SK-N-SH (cell line): ENCODE results near the gene ARHGEF3. TPM values are rescaled to one million over a fixed set of nuclear protein-coding genes. Genes with fewer than 3 reads are reported as not detected.

Experiments used
- CTCF ChIA-PET: fragments of 300-600, 350-600 bp; formaldehyde crosslinking; extraction: SDS; loops from one replicate; lab custom pipeline; 2021; lab: Yijun Ruan, JAX
- POLR2A ChIA-PET: fragments of 350-600 bp; sonication (Branson Sonifier 250); formaldehyde crosslinking; extraction: SDS; loops from one replicate; lab custom pipeline; 2020; ENCODE audit warnings: antibody characterized with exemption, inconsistent platforms; lab: Yijun Ruan, JAX
- DNase-seq: peaks from one replicate; pipeline ENCODE4 v3.0.0; 2012
- H2AFZ ChIP-seq: fragments of 200-600 bp; sonication (generic); 2 replicates; pipeline ENCODE4 v1.8.1; 2016; ENCODE audit warnings: antibody characterized with exemption, mild to moderate bottlenecking, low read depth
- H3F3A ChIP-seq: fragments of 200-600 bp; sonication (generic); replicated peaks from 2 replicates; pipeline ENCODE3; 2016; ENCODE audit warnings: antibody characterized with exemption, mild to moderate bottlenecking; ENCODE audit not compliant: insufficient read depth
- H3K27ac ChIP-seq, 2 experiments: fragments of 200-500 bp in 1 of 2; fragments of 200-600 bp in 1 of 2; sonication (Bioruptor generic) in 1 of 2; sonication (generic), shearing (Covaris generic) in 1 of 2; 2 replicates each; pipeline versions ENCODE4 v1.5.1 to v1.6.1; 2014 to 2016; ENCODE audit warnings: low read depth in 2 of 2, inconsistent platforms in 1 of 2, low read length in 1 of 2, mild to moderate bottlenecking in 1 of 2, mixed read lengths in 1 of 2
- H3K27me3 ChIP-seq: fragments of 200-600 bp; sonication (generic), shearing (Covaris generic); 2 replicates; pipeline ENCODE4 v1.6.1; 2016; ENCODE audit warnings: mixed run types; ENCODE audit not compliant: insufficient read depth
- H3K36me3 ChIP-seq, 2 experiments: fragments of 200-500 bp in 1 of 2; fragments of 200-600 bp in 1 of 2; sonication (Bioruptor generic) in 1 of 2; sonication (generic) in 1 of 2; replicated peaks in 1 of 2; 2 replicates each; pipeline versions ENCODE3 to v1.5.1; 2014 to 2016; ENCODE audit warnings: low read length in 1 of 2, mild to moderate bottlenecking in 1 of 2; ENCODE audit not compliant: insufficient read depth in 2 of 2, control insufficient read depth in 1 of 2
- H3K4me1 ChIP-seq, 2 experiments: fragments of 200-500 bp in 1 of 2; fragments of 200-600 bp in 1 of 2; sonication (Bioruptor generic) in 1 of 2; sonication (generic), shearing (Covaris generic) in 1 of 2; 2 replicates each; pipeline versions ENCODE4 v1.5.1 to v1.6.1; 2014 to 2016; ENCODE audit warnings: low read depth in 1 of 2, low read length in 1 of 2, mixed run types in 1 of 2; ENCODE audit not compliant: insufficient read depth in 2 of 2, control insufficient read depth in 1 of 2
- H3K4me2 ChIP-seq: fragments of 200-600 bp; sonication (generic), shearing (Covaris generic); 2 replicates; pipeline ENCODE4 v1.6.1; 2017; ENCODE audit warnings: mixed run types
- H3K4me3 ChIP-seq, 2 experiments: fragments of 200-500 bp in 1 of 2; fragments of 200-600 bp in 1 of 2; sonication (Bioruptor generic) in 1 of 2; sonication (generic), shearing (Covaris generic) in 1 of 2; 2 replicates each; pipeline versions ENCODE4 v1.5.1 to v1.8.1; 2014 to 2016; ENCODE audit warnings: low read depth in 2 of 2, inconsistent platforms in 1 of 2, low read length in 1 of 2, mild to moderate bottlenecking in 1 of 2, mixed read lengths in 1 of 2, moderate library complexity in 1 of 2
- H3K79me2 ChIP-seq: fragments of 200-600 bp; sonication (generic); 2 replicates; pipeline ENCODE4 v1.8.1; 2017; ENCODE audit warnings: mild to moderate bottlenecking; ENCODE audit not compliant: insufficient read depth
- H3K9ac ChIP-seq: fragments of 200-600 bp; sonication (generic); 2 replicates; pipeline ENCODE4 v1.6.1; 2017; ENCODE audit warnings: mixed run types
- H3K9me2 ChIP-seq: fragments of 200-600 bp; sonication (generic); 2 replicates; pipeline ENCODE4 v1.6.1; 2017; ENCODE audit warnings: mixed run types
- H3K9me3 ChIP-seq: fragments of 200-600 bp; sonication (generic); 2 replicates; pipeline ENCODE4 v1.6.1; 2017; ENCODE audit warnings: mixed run types, mild to moderate bottlenecking, moderate library complexity
- H4K20me1 ChIP-seq: fragments of 200-600 bp; sonication (generic); 2 replicates; pipeline ENCODE4 v1.6.1; 2017; ENCODE audit warnings: mild to moderate bottlenecking, mixed run types; ENCODE audit not compliant: insufficient read depth
- ELF1 ChIP-seq: IDR thresholded peaks from 2 replicates; pipeline ENCODE4 v1.4.0; 2012
- EZH2phosphoT487 ChIP-seq: fragments of 200-600 bp; sonication (generic); IDR thresholded peaks from 2 replicates; pipeline ENCODE4 v1.6.1; 2017; ENCODE audit warnings: low read depth, mixed run types, mild to moderate bottlenecking, antibody characterized with exemption, moderate library complexity, borderline replicate concordance
- FOSL2 ChIP-seq: IDR thresholded peaks from 2 replicates; pipeline ENCODE4 v1.4.0; 2012; ENCODE audit warnings: low read depth, mild to moderate bottlenecking, moderate library complexity, borderline replicate concordance
- FOXM1 ChIP-seq: IDR thresholded peaks from 2 replicates; pipeline ENCODE4 v1.4.0; 2012; ENCODE audit warnings: low read depth, mild to moderate bottlenecking
- GATA2 ChIP-seq: sonication (generic); formaldehyde crosslinking; IDR thresholded peaks from 2 replicates; pipeline ENCODE4 v1.5.0; 2020; ENCODE audit warnings: mild to moderate bottlenecking, missing genetic modification reagents
- IRF3 ChIP-seq: fragments of 150-350 bp; IDR thresholded peaks from 2 replicates; pipeline ENCODE4 v1.6.1; 2016; ENCODE audit warnings: mild to moderate bottlenecking, low read depth, low read length
- JUND ChIP-seq: IDR thresholded peaks from 2 replicates; pipeline ENCODE4 v1.4.0; 2012
- MEF2A ChIP-seq: IDR thresholded peaks from 2 replicates; pipeline ENCODE4 v1.4.0; 2012; ENCODE audit warnings: low read depth, borderline replicate concordance
- NFIC ChIP-seq: IDR thresholded peaks from 2 replicates; pipeline ENCODE4 v1.4.0; 2012; ENCODE audit warnings: borderline replicate concordance
- NRF1 ChIP-seq: IDR thresholded peaks from 2 replicates; pipeline ENCODE4 v1.6.1; 2012; ENCODE audit warnings: low read depth, mild to moderate bottlenecking, low read length
- RCOR1 ChIP-seq: fragments of 150-350 bp; IDR thresholded peaks from 2 replicates; pipeline ENCODE4 v1.6.1; 2017; ENCODE audit warnings: antibody characterized with exemption, low read length
- RXRA ChIP-seq: IDR thresholded peaks from 2 replicates; pipeline ENCODE4 v1.4.0; 2012; ENCODE audit warnings: low read depth, mild to moderate bottlenecking, borderline replicate concordance
- SIN3A ChIP-seq: IDR thresholded peaks from 2 replicates; pipeline ENCODE4 v1.6.1; 2012; ENCODE audit warnings: low read depth, mild to moderate bottlenecking, low read length, moderate library complexity, borderline replicate concordance
- SMC3 ChIP-seq: IDR thresholded peaks from 2 replicates; pipeline ENCODE4 v1.6.1; 2012; ENCODE audit warnings: low read depth, low read length, improper control_type of control experiment
- USF2 ChIP-seq: fragments of 150-350 bp; IDR thresholded peaks from 2 replicates; pipeline ENCODE4 v1.6.1; 2017; ENCODE audit warnings: antibody characterized with exemption, low read length, low read depth, borderline replicate concordance
- YY1 ChIP-seq: IDR thresholded peaks from 2 replicates; pipeline ENCODE4 v1.4.0; 2012; ENCODE audit warnings: low read depth, mild to moderate bottlenecking
- ZBTB33 ChIP-seq: IDR thresholded peaks from 2 replicates; pipeline ENCODE4 v1.4.0; 2012; ENCODE audit warnings: low read depth, borderline replicate concordance
- WGBS: methylation state at CpG from one replicate; pipeline ENCODE4 v1.1.6; 2017; ENCODE audit warnings: low lambda C conversion rate; 5-methylcytosine and 5-hydroxymethylcytosine counted together
- polyA plus RNA-seq, 3 experiments: library from polyadenylated mRNA; depleted of rRNA; stranded (reverse); fragments of >200 nt; gene quantifications; 2 replicates each; pipeline ENCODE4 v1.2.3, GENCODE V29; 2012
- TF ChIP-seq, protein P1 (sequence below): IDR thresholded peaks from 2 replicates; pipeline ENCODE4 v1.6.1; 2012; ENCODE audit warnings: mild to moderate bottlenecking, low read depth, low read length, moderate library complexity
- TF ChIP-seq, protein P2 (sequence below): IDR thresholded peaks from 2 replicates; pipeline ENCODE4; 2012

The ARHGEF3 gene
- polyA plus RNA-seq, 1 of the 3 experiments (the other 2 are of a cell fraction) = 5.9 TPM

- TF ChIP-seq IRF3 = no peak
- no peak for TF ChIP-seq MEF2A
- TF ChIP-seq FOXM1 = no peak
- TF ChIP-seq RCOR1 = no peak
- TF ChIP-seq NRF1 = no peak
- TF ChIP-seq SMC3 = no peak
- no peak for TF ChIP-seq GATA2 (CRISPR knock-in tag)
- no peak for TF ChIP-seq EZH2phosphoT487
- TF ChIP-seq RXRA = no peak
- no peak for TF ChIP-seq FOSL2
- no peak for TF ChIP-seq JUND
- TF ChIP-seq, all 33 proteins: peak for 0
- ChIA-PET POLR2A (no interaction called here), CTCF (interaction anchor here (0.9 to 1.8 kb wide), 2 partner anchors 19 to 208 kb away, joined by 3 to 6 read pairs; no protein-coding TSS in a partner anchor)
- Histone ChIP-seq H4K20me1 (no peaks in the 10 kb centered on the region), H3K27me3 (no peaks in the 10 kb centered on the region), H3K9ac (no peak overlapping the region), H3K9me2 (no peaks in the 10 kb centered on the region), H3K4me3 (no peak overlapping the region), H3F3A (no peaks in the 10 kb centered on the region), H3K9me3 (no peaks in the 10 kb centered on the region), H3K79me2 (no peaks in the 10 kb centered on the region), H3K4me2 (no peak overlapping the region), H3K27ac (no peak overlapping the region), H3K4me1 (peaks cover 7 to 26% of the 10 kb centered on the region in 2 experiments), H3K36me3 (no peaks in the 10 kb centered on the region), H2AFZ (no peak overlapping the region)
- no peak for DNase-seq
- WGBS = 95% methylated on average over 2 of the region's 2 CpGs
Measured at GRCh38 chr3:56780936-56781335, 20.8 kb downstream of the ARHGEF3 start.

- POLR2A ChIA-PET = no interaction called here
- CTCF ChIA-PET = interaction anchor here (1.2 to 1.6 kb wide), 3 partner anchors 13 to 96 kb away, joined by 3 to 6 read pairs (median 3); no protein-coding TSS in a partner anchor
- H3K9me2 ChIP-seq = no peaks in the 10 kb centered on the region
- peaks cover 3 to 21% of the 10 kb centered on the region in 2 experiments for H3K4me1 ChIP-seq
- no peaks in the 10 kb centered on the region for H3K36me3 ChIP-seq
- no peak overlapping the region for H3K4me2 ChIP-seq
- H3K27me3 ChIP-seq = no peaks in the 10 kb centered on the region
- H3K79me2 ChIP-seq = no peaks in the 10 kb centered on the region
- H3K9me3 ChIP-seq = no peaks in the 10 kb centered on the region
- TF ChIP-seq ZBTB33 = no peak
- TF ChIP-seq, protein P1, sequence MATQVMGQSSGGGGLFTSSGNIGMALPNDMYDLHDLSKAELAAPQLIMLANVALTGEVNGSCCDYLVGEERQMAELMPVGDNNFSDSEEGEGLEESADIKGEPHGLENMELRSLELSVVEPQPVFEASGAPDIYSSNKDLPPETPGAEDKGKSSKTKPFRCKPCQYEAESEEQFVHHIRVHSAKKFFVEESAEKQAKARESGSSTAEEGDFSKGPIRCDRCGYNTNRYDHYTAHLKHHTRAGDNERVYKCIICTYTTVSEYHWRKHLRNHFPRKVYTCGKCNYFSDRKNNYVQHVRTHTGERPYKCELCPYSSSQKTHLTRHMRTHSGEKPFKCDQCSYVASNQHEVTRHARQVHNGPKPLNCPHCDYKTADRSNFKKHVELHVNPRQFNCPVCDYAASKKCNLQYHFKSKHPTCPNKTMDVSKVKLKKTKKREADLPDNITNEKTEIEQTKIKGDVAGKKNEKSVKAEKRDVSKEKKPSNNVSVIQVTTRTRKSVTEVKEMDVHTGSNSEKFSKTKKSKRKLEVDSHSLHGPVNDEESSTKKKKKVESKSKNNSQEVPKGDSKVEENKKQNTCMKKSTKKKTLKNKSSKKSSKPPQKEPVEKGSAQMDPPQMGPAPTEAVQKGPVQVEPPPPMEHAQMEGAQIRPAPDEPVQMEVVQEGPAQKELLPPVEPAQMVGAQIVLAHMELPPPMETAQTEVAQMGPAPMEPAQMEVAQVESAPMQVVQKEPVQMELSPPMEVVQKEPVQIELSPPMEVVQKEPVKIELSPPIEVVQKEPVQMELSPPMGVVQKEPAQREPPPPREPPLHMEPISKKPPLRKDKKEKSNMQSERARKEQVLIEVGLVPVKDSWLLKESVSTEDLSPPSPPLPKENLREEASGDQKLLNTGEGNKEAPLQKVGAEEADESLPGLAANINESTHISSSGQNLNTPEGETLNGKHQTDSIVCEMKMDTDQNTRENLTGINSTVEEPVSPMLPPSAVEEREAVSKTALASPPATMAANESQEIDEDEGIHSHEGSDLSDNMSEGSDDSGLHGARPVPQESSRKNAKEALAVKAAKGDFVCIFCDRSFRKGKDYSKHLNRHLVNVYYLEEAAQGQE = no peak
- TF ChIP-seq, protein P2, sequence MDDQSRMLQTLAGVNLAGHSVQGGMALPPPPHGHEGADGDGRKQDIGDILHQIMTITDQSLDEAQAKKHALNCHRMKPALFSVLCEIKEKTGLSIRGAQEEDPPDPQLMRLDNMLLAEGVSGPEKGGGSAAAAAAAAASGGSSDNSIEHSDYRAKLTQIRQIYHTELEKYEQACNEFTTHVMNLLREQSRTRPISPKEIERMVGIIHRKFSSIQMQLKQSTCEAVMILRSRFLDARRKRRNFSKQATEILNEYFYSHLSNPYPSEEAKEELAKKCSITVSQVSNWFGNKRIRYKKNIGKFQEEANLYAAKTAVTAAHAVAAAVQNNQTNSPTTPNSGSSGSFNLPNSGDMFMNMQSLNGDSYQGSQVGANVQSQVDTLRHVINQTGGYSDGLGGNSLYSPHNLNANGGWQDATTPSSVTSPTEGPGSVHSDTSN = no peak
- TF ChIP-seq SIN3A = no peak
- TF ChIP-seq MEF2A = no peak
- no peak for TF ChIP-seq NFIC
- TF ChIP-seq GATA2 (CRISPR knock-in tag) = no peak
- TF ChIP-seq YY1 = no peak
- no peak for TF ChIP-seq USF2
- TF ChIP-seq SMC3 = no peak
- no peak for TF ChIP-seq ELF1
- TF ChIP-seq, all 33 proteins: peak for 0
- H3F3A ChIP-seq = no peaks in the 10 kb centered on the region
- H4K20me1 ChIP-seq = no peaks in the 10 kb centered on the region
- H3K4me3 ChIP-seq = no peak overlapping the region
- DNase-seq = no peak
- 87% methylated on average over 2 of the region's 2 CpGs for WGBS
- no peak overlapping the region for H2AFZ ChIP-seq
- H3K9ac ChIP-seq = no peak overlapping the region
- H3K27ac ChIP-seq = no peak overlapping the region
Measured at GRCh38 chr3:56778893-56779292, 22.9 kb downstream of the ARHGEF3 start.
